ENCODE results near the gene PPP1R1A. TPM values are rescaled to one million over a fixed set of nuclear protein-coding genes. Genes with fewer than 3 reads are reported as not detected.

The PPP1R1A gene
- total RNA-seq, 1 experiment from 2014 or later: 0.43 TPM

DNA sequence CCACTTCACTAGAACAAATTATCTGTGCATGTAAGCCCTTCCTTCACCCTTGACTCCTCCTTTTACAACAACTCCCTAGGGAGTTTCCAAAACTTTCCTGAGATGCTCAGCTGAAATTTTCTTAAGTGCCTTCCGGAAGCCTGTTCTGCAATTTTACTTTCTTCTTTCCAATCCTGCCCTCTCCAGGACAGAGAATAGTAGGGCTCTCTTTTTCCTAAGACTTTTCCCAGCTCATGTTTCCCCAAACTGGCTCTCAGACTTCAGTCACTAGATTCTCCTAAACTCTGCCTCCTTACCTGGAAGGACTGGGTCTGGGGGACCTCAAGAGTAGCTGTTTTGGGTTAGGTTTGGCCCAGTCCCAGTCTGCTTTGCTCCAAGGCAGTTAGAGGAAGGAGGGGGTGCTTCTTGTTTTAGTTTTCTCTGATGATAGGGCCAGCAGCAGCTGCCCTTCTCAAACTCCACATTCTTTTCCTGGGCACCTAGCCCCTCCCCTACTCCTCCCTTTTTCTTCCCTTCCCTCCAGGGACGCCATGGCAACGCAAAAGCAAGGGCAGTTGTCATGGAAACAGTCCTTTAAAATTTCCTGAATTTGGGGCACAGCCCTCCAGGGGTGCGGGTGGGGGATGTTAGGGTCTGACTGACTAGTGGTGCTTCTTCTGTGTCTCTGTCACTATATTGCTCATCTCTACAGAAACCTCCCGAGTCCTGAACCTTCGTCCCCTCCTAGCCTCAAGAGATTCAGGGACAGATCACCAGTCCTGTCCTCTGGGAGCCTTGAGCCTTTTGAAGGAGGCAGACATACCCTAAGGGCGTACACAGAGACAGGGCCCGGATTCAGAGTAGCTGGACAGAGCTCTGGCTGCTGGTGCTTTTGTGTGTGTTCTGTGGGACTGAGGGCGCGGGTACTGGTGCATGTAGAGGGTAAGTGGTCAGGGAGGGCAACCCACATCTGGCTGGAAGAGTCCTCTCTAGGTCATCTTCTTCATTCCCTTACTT lies 17.0 kb downstream of the PPP1R1A start:
- CTCF ChIA-PET: interaction anchor here (0.6 to 1.2 kb wide), 4 partner anchors 8 to 836 kb away, joined by 3 to 5 read pairs (median 4); no protein-coding TSS in a partner anchor
- TF ChIP-seq, protein P1, sequence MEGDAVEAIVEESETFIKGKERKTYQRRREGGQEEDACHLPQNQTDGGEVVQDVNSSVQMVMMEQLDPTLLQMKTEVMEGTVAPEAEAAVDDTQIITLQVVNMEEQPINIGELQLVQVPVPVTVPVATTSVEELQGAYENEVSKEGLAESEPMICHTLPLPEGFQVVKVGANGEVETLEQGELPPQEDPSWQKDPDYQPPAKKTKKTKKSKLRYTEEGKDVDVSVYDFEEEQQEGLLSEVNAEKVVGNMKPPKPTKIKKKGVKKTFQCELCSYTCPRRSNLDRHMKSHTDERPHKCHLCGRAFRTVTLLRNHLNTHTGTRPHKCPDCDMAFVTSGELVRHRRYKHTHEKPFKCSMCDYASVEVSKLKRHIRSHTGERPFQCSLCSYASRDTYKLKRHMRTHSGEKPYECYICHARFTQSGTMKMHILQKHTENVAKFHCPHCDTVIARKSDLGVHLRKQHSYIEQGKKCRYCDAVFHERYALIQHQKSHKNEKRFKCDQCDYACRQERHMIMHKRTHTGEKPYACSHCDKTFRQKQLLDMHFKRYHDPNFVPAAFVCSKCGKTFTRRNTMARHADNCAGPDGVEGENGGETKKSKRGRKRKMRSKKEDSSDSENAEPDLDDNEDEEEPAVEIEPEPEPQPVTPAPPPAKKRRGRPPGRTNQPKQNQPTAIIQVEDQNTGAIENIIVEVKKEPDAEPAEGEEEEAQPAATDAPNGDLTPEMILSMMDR (IDR thresholded peaks at IDR 0.05; ENCODE audit: insufficient read depth in 1 of 2, low read depth in 1 of 2, low read length in 1 of 2, severe bottlenecking in 1 of 2, unreplicated experiment in 1 of 2): no peak
- H3K27me3 ChIP-seq (replicated peaks; ENCODE audit: control insufficient read depth, insufficient read depth, low read length): no peaks in the 10 kb centered on the region
- no peaks in the 10 kb centered on the region for H3K36me3 ChIP-seq (ENCODE audit: control insufficient read depth, insufficient read depth, low read length)
- H3K36me3 Mint-ChIP-seq (ENCODE audit: insufficient read depth, unreplicated experiment): no peaks in the 10 kb centered on the region
- POLR2A ChIA-PET: no interaction called here
- no peaks in the 10 kb centered on the region for H3K4me1 Mint-ChIP-seq (ENCODE audit: low read depth, unreplicated experiment)
- no peak overlapping the region for H3K27ac Mint-ChIP-seq (ENCODE audit: unreplicated experiment)
- H3K4me1 ChIP-seq: no peaks in the 10 kb centered on the region
- no peak for DNase-seq
- no peaks in the 10 kb centered on the region for H3K9me3 ChIP-seq
- intact Hi-C loops (cut with micrococcal nuclease; ENCODE audit: unreplicated experiment): no loop called here
- H3K4me3 ChIP-seq (ENCODE audit: low read depth, low read length): no peak overlapping the region
- peaks cover 29% of the 10 kb centered on the region for H3K27me3 Mint-ChIP-seq (ENCODE audit: insufficient read depth, unreplicated experiment)
- H3K4me3 Mint-ChIP-seq (ENCODE audit: unreplicated experiment): no peak overlapping the region
- no peaks in the 10 kb centered on the region for H3K9me3 Mint-ChIP-seq (ENCODE audit: unreplicated experiment)
- no TSS peak for BruUV-seq (replicated peaks)

DNA sequence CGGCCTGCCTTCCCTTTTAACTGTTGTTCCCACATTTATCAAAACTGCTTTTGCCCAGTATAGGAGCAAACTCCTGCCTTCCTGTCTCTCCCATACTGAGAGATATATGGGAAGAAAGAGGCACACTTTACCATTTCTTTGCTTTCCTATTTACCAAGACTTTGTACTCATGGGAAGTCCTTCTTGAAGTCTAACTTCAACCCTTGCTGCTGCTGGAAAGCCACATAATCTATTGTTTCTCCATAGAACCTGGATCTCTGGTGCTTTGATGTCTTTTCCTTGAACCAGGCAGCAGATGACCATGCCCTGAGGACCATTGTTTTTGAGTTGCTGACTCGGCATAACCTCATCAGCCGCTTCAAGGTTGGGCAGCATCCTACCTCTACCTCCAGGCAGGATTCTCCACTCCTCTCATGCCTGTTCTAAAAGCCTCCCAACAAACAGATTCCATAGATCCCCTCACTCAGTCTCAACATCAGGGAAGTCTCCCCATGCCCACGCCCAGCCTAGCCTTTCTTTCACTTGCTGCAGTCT lies 18.4 kb downstream of the PPP1R1A start:
- no peaks in the 10 kb centered on the region for H3K27me3 ChIP-seq (replicated peaks; ENCODE audit: control insufficient read depth, insufficient read depth, low read length)
- H3K4me1 Mint-ChIP-seq (ENCODE audit: low read depth, unreplicated experiment): no peaks in the 10 kb centered on the region

DNA sequence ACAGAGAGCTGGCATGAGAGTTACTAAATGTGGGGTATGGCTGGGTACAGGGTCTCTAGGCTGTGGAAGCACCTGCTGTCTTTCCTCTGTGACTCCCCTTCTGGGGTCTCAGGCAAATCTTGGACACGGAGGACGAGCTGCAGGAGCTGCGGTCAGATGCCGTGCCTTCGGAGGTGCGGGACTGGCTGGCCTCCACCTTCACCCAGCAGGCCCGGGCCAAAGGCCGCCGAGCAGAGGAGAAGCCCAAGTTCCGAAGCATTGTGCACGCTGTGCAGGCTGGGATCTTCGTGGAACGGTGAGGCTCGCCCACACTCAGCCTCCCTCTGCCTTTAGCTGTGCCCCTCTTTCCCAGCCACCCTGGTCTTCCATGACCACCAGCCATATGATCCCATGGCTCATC lies 19.4 kb downstream of the PPP1R1A start:
- DNase-seq: no peak
- ChIA-PET POLR2A (no interaction called here), CTCF (no interaction called here)
- no peaks in the 10 kb centered on the region for H3K27me3 ChIP-seq (replicated peaks; ENCODE audit: control insufficient read depth, insufficient read depth, low read length)
- Mint-ChIP-seq H3K9me3 (ENCODE audit: unreplicated experiment) (no peaks in the 10 kb centered on the region), H3K4me1 (ENCODE audit: low read depth, unreplicated experiment) (no peaks in the 10 kb centered on the region), H3K4me3 (ENCODE audit: unreplicated experiment) (no peak overlapping the region), H3K36me3 (ENCODE audit: insufficient read depth, unreplicated experiment) (no peaks in the 10 kb centered on the region), H3K27ac (ENCODE audit: unreplicated experiment) (no peak overlapping the region), H3K27me3 (ENCODE audit: insufficient read depth, unreplicated experiment) (peaks cover 33% of the 10 kb centered on the region)
- BruUV-seq (replicated peaks): no TSS peak
- H3K9me3 ChIP-seq: no peaks in the 10 kb centered on the region
- intact Hi-C loops (cut with micrococcal nuclease; ENCODE audit: unreplicated experiment): no loop called here
- H3K4me1 ChIP-seq: no peaks in the 10 kb centered on the region
- no peak overlapping the region for H3K4me3 ChIP-seq (ENCODE audit: low read depth, low read length)
- TF ChIP-seq, protein P1 (IDR thresholded peaks at IDR 0.05; ENCODE audit: insufficient read depth in 1 of 2, low read depth in 1 of 2, low read length in 1 of 2, severe bottlenecking in 1 of 2, unreplicated experiment in 1 of 2): no peak
- H3K36me3 ChIP-seq (ENCODE audit: control insufficient read depth, insufficient read depth, low read length): no peaks in the 10 kb centered on the region

More for the DNA sequence above, 18.4 kb downstream of the PPP1R1A start:
- no TSS peak for BruUV-seq (replicated peaks)
- DNase-seq: no peak
- peaks cover 29% of the 10 kb centered on the region for H3K27me3 Mint-ChIP-seq (ENCODE audit: insufficient read depth, unreplicated experiment)
- TF ChIP-seq, protein P1 (IDR thresholded peaks at IDR 0.05; ENCODE audit: insufficient read depth in 1 of 2, low read depth in 1 of 2, low read length in 1 of 2, severe bottlenecking in 1 of 2, unreplicated experiment in 1 of 2): no peak
- H3K4me3 Mint-ChIP-seq (ENCODE audit: unreplicated experiment): no peak overlapping the region
- no peaks in the 10 kb centered on the region for H3K9me3 ChIP-seq
- H3K4me1 ChIP-seq: no peaks in the 10 kb centered on the region
- no peak overlapping the region for H3K4me3 ChIP-seq (ENCODE audit: low read depth, low read length)
- no peaks in the 10 kb centered on the region for H3K36me3 ChIP-seq (ENCODE audit: control insufficient read depth, insufficient read depth, low read length)
- no peak overlapping the region for H3K27ac Mint-ChIP-seq (ENCODE audit: unreplicated experiment)
- CTCF ChIA-PET: no interaction called here
- POLR2A ChIA-PET: no interaction called here
- no peaks in the 10 kb centered on the region for H3K9me3 Mint-ChIP-seq (ENCODE audit: unreplicated experiment)
- intact Hi-C loops (cut with micrococcal nuclease; ENCODE audit: unreplicated experiment): no loop called here
- H3K36me3 Mint-ChIP-seq (ENCODE audit: insufficient read depth, unreplicated experiment): no peaks in the 10 kb centered on the region
